8988T (cell line): ENCODE results near the gene RBMXL3.

Experiments used
- DNase-seq: peaks from one replicate; pipeline ENCODE4 v3.0.0; 2011

RBMXL3 gene

GRCh38 chrX:115234461-115234860, 45.3 kb downstream of the RBMXL3 start:
- DNase-seq = no peak

GRCh38 chrX:115236560-115236959, 47.4 kb downstream of the RBMXL3 start:
- DNase-seq = no peak

- DNase-seq = no peak
These were observed 47.8 kb downstream of the RBMXL3 start for GRCh38 chrX:115237056-115237455.
